ENCODE measurements around the gene APBB2.

APBB2 gene

GRCh38 chr4:41217020-41217333, 2.6 kb upstream of the APBB2 start:
- Histone ChIP-seq H3K27me3 (peaks cover 17% of the 10 kb centered on the region), H3K9ac (peak overlapping the region; percentile 89), H3K9me3 (no peaks in the 10 kb centered on the region), H3K27ac (peak overlapping the region; percentile 90; the same call in 1 of the 2 replicates), H4K20me1 (peaks cover 17% of the 10 kb centered on the region), H3K4me3 (peak overlapping the region; percentile 80), H3K36me3 (no peaks in the 10 kb centered on the region), H3K4me1 (peaks cover 37% of the 10 kb centered on the region), H3K4me2 (peak overlapping the region; percentile 89)
- TF ChIP-seq Cebpa-rat (IDR thresholded peaks at IDR 0.05), result no peak

- peak; percentile 60; the same call in 1 of the 2 replicates for TF ChIP-seq Cebpa-rat (IDR thresholded peaks at IDR 0.05)
- Histone ChIP-seq H3K9me3 (no peaks in the 10 kb centered on the region), H4K20me1 (peaks cover 23% of the 10 kb centered on the region), H3K9ac (peak overlapping the region; percentile 89), H3K27ac (peak overlapping the region; percentile 90), H3K4me1 (peaks cover 37% of the 10 kb centered on the region), H3K4me3 (peak overlapping the region; percentile 80), H3K36me3 (no peaks in the 10 kb centered on the region), H3K27me3 (peaks cover 17% of the 10 kb centered on the region), H3K4me2 (peak overlapping the region; percentile 89)
These were observed 2.1 kb upstream of the APBB2 start for GRCh38 chr4:41216294-41217019.

- H3K36me3 ChIP-seq, result no peaks in the 10 kb centered on the region
- peak overlapping the region; percentile 80 for H3K4me3 ChIP-seq
- H3K4me1 ChIP-seq, result peaks cover 37% of the 10 kb centered on the region
- peak overlapping the region; percentile 90; the same call in 1 of the 2 replicates for H3K27ac ChIP-seq
- H3K9me3 ChIP-seq, result no peaks in the 10 kb centered on the region
- H3K27me3 ChIP-seq, result peaks cover 17% of the 10 kb centered on the region
- peak overlapping the region; percentile 89 for H3K4me2 ChIP-seq
- H3K9ac ChIP-seq, result peak overlapping the region; percentile 89
- no peak for TF ChIP-seq Cebpa-rat (IDR thresholded peaks at IDR 0.05)
- peaks cover 26% of the 10 kb centered on the region for H4K20me1 ChIP-seq
These were observed 1.6 kb upstream of the APBB2 start for GRCh38 chr4:41215969-41216293.

GRCh38 chr4:41215155-41215554, 813 bp upstream of the APBB2 start:
- no peaks in the 10 kb centered on the region for H3K36me3 ChIP-seq
- peak overlapping the region; percentile 92; the same call in 1 of the 2 replicates for H3K4me3 ChIP-seq
- TF ChIP-seq Cebpa-rat (IDR thresholded peaks at IDR 0.05), result no peak
- peak overlapping the region; percentile 89 for H3K4me2 ChIP-seq
- no peak overlapping the region for H3K9ac ChIP-seq
- H3K27me3 ChIP-seq, result peaks cover 17% of the 10 kb centered on the region
- peaks cover 37% of the 10 kb centered on the region for H3K4me1 ChIP-seq
- no peak overlapping the region for H3K27ac ChIP-seq
- H4K20me1 ChIP-seq, result peaks cover 29% of the 10 kb centered on the region
- H3K9me3 ChIP-seq, result no peaks in the 10 kb centered on the region

- no peak overlapping the region for H3K9ac ChIP-seq
- no peak overlapping the region for H3K27ac ChIP-seq
- peaks cover 29% of the 10 kb centered on the region for H4K20me1 ChIP-seq
- peak overlapping the region; percentile 89 for H3K4me2 ChIP-seq
- TF ChIP-seq Cebpa-rat (IDR thresholded peaks at IDR 0.05), result no peak
- H3K4me3 ChIP-seq, result peak overlapping the region; percentile 92
- H3K9me3 ChIP-seq, result no peaks in the 10 kb centered on the region
- no peaks in the 10 kb centered on the region for H3K36me3 ChIP-seq
- H3K27me3 ChIP-seq, result peaks cover 17% of the 10 kb centered on the region
- H3K4me1 ChIP-seq, result peaks cover 37% of the 10 kb centered on the region
These were observed 444 bp upstream of the APBB2 start for GRCh38 chr4:41214825-41215146.

- Histone ChIP-seq H4K20me1 (peaks cover 29% of the 10 kb centered on the region), H3K27me3 (peaks cover 17% of the 10 kb centered on the region), H3K36me3 (no peaks in the 10 kb centered on the region), H3K9ac (peak overlapping the region; percentile 79), H3K4me1 (peaks cover 37% of the 10 kb centered on the region), H3K9me3 (no peaks in the 10 kb centered on the region), H3K4me2 (peak overlapping the region; percentile 90), H3K27ac (peak overlapping the region; percentile 74), H3K4me3 (peak overlapping the region; percentile 92)
- TF ChIP-seq Cebpa-rat (IDR thresholded peaks at IDR 0.05), result no peak
These were observed 662 bp downstream of the APBB2 start for GRCh38 chr4:41213625-41214135.

- Histone ChIP-seq H3K4me2 (peak overlapping the region; percentile 90), H3K4me1 (peaks cover 37% of the 10 kb centered on the region), H3K27ac (no peak overlapping the region), H3K27me3 (peaks cover 17% of the 10 kb centered on the region), H3K9me3 (no peaks in the 10 kb centered on the region), H3K9ac (no peak overlapping the region), H3K4me3 (peak overlapping the region; percentile 92; the same call in 1 of the 2 replicates), H4K20me1 (peaks cover 31% of the 10 kb centered on the region), H3K36me3 (no peaks in the 10 kb centered on the region)
- no peak for TF ChIP-seq Cebpa-rat (IDR thresholded peaks at IDR 0.05)
These were observed 1.6 kb downstream of the APBB2 start for GRCh38 chr4:41212616-41213203.

GRCh38 chr4:41211951-41212615, 2.3 kb downstream of the APBB2 start:
- TF ChIP-seq Cebpa-rat (IDR thresholded peaks at IDR 0.05), result no peak
- Histone ChIP-seq H3K4me3 (no peak overlapping the region), H3K27me3 (peaks cover 17% of the 10 kb centered on the region), H3K9ac (no peak overlapping the region), H4K20me1 (peaks cover 35% of the 10 kb centered on the region), H3K27ac (no peak overlapping the region), H3K4me2 (peak overlapping the region; percentile 90; the same call in 1 of the 2 replicates), H3K4me1 (peaks cover 35% of the 10 kb centered on the region), H3K9me3 (no peaks in the 10 kb centered on the region), H3K36me3 (no peaks in the 10 kb centered on the region)

GRCh38 chr4:41209901-41210300, 4.4 kb downstream of the APBB2 start:
- H3K9me3 ChIP-seq, result no peaks in the 10 kb centered on the region
- H3K4me2 ChIP-seq, result no peak overlapping the region
- H3K4me1 ChIP-seq, result peaks cover 24% of the 10 kb centered on the region
- no peak for TF ChIP-seq Cebpa-rat (IDR thresholded peaks at IDR 0.05)
- no peak overlapping the region for H3K4me3 ChIP-seq
- no peak overlapping the region for H3K9ac ChIP-seq
- H3K27me3 ChIP-seq, result peaks cover 17% of the 10 kb centered on the region
- H4K20me1 ChIP-seq, result peaks cover 49% of the 10 kb centered on the region
- H3K27ac ChIP-seq, result no peak overlapping the region
- H3K36me3 ChIP-seq, result no peaks in the 10 kb centered on the region

- Histone ChIP-seq H3K27ac (no peak overlapping the region), H3K4me2 (no peak overlapping the region), H3K27me3 (peaks cover 17% of the 10 kb centered on the region), H3K4me1 (peaks cover 21% of the 10 kb centered on the region), H4K20me1 (peaks cover 56% of the 10 kb centered on the region), H3K36me3 (no peaks in the 10 kb centered on the region), H3K4me3 (no peak overlapping the region), H3K9me3 (no peaks in the 10 kb centered on the region), H3K9ac (no peak overlapping the region)
- TF ChIP-seq Cebpa-rat (IDR thresholded peaks at IDR 0.05), result no peak
These were observed 5.2 kb downstream of the APBB2 start for GRCh38 chr4:41209187-41209586.
